C4-2B (cell line): Measurements from ENCODE around the gene GPC5.
"Not testable (repeated sequence)": the region's sequence is repeated elsewhere in the genome, so short reads cannot be mapped to it uniquely, and the experiment has no call there.

Source experiments
- H3K27ac ChIP-seq: fragments of 450-650 bp; 2 replicates; pipeline ENCODE4 v1.5.1; 2017
- ZFX ChIP-seq: fragments of 450-650 bp; IDR thresholded peaks from 2 replicates; pipeline ENCODE4 v1.6.1; 2017
- TF ChIP-seq, protein P1 (sequence below): fragments of 450-650 bp; conservative IDR thresholded peaks from 2 replicates; pipeline ENCODE4 v1.5.1; 2017; ENCODE audit warnings: mild to moderate bottlenecking

Gene GPC5

DNA sequence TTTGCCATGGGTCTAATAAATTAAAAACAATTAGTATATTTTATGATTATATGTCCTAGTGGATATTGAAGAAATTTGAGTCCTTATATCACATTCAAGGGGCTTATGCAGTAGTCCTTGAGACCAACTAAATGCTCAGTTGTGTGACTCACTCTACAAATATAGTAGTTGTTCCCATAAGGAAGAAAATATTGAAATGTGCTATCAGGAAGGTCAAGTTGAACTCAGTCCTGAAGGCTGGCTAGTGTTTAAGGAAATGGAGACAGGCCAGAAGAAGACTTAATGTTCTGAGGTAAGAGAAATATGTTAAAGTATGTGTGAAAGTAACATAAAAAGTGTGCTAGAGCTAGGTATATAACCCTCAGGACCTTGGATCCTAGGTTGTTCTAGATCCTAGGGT is 1062.1 kb downstream of the GPC5 start:
- TF ChIP-seq ZFX, result no peak
- TF ChIP-seq, protein P1, sequence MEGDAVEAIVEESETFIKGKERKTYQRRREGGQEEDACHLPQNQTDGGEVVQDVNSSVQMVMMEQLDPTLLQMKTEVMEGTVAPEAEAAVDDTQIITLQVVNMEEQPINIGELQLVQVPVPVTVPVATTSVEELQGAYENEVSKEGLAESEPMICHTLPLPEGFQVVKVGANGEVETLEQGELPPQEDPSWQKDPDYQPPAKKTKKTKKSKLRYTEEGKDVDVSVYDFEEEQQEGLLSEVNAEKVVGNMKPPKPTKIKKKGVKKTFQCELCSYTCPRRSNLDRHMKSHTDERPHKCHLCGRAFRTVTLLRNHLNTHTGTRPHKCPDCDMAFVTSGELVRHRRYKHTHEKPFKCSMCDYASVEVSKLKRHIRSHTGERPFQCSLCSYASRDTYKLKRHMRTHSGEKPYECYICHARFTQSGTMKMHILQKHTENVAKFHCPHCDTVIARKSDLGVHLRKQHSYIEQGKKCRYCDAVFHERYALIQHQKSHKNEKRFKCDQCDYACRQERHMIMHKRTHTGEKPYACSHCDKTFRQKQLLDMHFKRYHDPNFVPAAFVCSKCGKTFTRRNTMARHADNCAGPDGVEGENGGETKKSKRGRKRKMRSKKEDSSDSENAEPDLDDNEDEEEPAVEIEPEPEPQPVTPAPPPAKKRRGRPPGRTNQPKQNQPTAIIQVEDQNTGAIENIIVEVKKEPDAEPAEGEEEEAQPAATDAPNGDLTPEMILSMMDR, result no peak
- H3K27ac ChIP-seq, result no peak overlapping the region

DNA sequence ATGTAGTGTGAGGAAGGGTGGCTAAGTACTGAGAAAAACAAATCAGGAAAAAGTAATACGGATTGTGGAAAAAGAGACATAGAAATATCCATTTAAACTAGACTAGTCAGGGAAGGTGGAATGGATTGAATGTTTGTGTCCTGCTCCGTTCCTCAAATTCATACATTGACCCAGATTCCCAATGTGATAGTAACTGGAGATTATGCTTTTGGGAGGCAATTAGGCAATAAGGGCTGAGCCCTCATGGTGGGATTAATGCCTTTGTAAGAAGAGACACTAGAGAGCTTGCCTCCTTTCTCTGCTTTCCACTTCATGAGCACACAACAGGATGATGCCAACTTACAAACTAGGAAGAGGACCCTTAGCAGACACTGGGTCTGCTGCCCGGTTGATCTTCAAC is 1063.0 kb downstream of the GPC5 start:
- TF ChIP-seq ZFX, result no peak
- TF ChIP-seq, protein P1, result no peak
- H3K27ac ChIP-seq, result peak overlapping the region; percentile 29; the same call in 1 of the 2 replicates

DNA sequence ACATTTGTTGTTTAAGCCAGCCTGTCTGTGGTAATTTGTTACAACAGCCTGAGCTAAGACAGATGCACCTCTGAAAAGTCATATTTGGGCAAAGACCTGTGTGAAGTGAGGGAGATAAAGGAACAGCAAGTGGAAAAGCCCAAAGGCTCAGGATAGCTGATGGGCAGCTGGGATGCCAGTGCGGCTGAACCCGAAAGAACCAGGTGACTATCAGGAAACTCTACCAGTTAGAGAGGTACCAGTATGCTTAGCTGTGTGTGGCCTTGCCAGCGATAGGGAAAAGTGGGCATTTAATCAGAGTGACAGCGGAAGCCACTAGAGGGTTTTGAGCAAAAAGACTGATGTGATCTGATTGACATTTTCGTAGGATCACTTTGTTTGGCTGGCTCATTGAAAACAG is 1063.4 kb downstream of the GPC5 start:
- peak overlapping the region; percentile 29; the same call in 1 of the 2 replicates for H3K27ac ChIP-seq
- TF ChIP-seq ZFX, result no peak
- TF ChIP-seq, protein P1, result no peak

DNA sequence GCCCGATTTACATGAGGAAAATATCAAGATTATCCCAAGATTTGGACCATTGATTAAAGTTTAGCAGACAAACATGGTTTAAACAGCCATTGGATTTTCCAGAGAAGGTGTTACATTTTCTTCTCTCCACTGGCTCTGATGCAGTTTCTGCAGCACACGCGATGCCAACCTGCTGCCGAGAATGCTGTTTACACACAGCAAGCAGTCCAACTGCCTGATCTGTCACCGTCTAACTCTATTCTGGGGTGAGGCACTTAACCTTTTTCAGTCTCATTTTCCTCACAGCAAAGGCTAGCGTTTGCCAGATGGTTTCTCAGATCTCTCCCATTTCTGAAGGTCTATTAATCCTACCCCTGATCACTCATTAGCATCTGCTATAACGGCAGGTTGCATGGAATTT is 1064.7 kb downstream of the GPC5 start:
- no peak for TF ChIP-seq ZFX
- TF ChIP-seq, protein P1, result no peak
- H3K27ac ChIP-seq, result no peak overlapping the region; the same call in 1 of the 2 replicates

DNA sequence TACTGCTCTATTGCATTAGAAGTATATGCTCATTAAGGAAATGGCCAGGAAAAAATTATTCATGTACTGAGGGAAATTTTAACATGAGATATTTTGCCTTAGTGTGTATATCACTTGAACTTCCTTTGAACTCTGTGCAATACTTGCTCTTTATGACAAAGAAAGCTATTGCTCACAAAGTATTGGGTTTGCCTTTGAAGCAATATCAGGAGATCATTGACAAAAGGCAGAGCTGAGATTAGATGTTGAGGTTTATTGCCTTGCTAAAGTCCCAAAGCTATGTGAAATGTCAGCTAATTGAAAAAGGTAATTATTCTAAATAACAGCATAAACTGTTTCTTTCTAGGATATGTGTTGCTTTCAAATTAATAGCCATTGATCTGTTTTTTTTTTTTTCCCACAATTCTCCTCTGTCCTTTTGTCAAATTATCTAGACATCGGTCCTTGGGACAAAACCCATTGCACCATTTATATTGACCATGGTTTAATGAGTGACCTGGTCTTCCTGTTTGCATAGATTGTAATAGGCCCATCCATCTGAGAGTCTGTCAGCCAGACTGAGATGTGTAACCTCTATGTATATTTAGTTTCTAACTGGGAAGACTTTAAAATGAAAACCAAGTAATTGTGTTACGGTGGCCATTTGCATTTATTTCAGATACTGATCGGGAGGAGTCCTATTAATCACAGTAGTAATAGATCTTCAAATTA is 1075.5 kb downstream of the GPC5 start:
- H3K27ac ChIP-seq, result no peak overlapping the region
- TF ChIP-seq, protein P1, result no peak
- no peak for TF ChIP-seq ZFX

DNA sequence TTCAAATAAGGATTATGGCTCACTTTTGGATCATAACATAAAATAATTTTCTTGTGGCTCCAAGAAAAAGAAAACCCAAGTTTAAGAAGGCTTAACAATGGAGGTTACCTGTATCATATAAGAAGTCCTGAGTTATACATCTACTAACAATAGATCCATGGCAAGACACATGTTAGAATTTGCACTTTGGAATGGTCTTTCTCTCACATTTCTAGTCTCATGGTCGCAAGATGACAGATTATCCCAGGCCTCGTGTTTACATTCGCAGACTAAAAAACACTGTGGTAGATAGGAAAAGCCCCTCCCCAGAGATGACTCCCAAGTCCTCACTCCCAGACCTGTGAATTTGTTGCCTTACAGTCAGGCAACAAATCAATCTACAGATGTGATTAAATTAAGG is 1082.0 kb downstream of the GPC5 start:
- no peak overlapping the region for H3K27ac ChIP-seq
- no peak for TF ChIP-seq ZFX
- TF ChIP-seq, protein P1, result no peak

DNA sequence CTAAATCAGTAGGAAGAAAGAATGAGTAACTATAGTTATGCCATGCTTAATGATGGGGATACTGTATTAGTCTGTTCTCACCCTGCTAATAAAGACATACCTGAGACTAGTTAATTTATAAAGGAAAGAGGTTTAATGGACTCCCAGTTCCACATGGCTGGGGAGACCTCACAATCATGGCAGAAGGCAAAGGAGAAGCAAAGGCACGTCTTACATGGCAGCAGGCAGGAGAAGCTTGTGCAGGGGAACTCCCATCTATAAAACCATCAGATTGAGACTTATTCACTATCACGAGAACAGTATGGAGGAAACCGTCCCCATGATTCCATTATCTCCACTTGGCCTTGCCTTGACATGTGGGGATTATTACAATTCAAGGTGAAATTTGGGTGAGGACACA is 1084.4 kb downstream of the GPC5 start:
- not testable (repeated sequence) for H3K27ac ChIP-seq

DNA sequence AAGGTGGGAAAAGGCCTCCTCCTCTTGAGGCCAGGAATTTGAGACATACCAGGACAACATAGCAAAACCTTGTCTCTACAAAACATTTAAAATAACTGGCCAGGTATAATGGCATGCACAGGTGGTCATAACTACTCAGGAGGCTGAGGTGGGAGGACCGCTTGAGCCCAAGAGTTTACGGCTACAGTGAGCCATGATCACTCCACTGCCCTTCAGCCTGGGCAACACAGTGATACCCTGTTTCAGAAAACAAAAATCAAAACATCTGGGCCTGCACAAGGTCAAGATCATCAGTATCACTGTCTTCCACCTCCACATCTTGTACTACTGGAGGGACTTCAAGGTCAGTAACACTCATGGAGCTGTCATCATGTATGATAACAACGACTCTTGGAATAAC is 1085.5 kb downstream of the GPC5 start:
- TF ChIP-seq, protein P1, result no peak
- TF ChIP-seq ZFX, result no peak
- no peak overlapping the region for H3K27ac ChIP-seq
